Peyer's patch (tissue), 4 donors: ENCODE measurements around the gene SEC11C.

Experiments used
- CTCF ChIP-seq, 6 experiments: fragments of 450-650 bp in 4 of 6; fragments of 200-600 bp in 2 of 6; sonication (generic) in 1 of 6; IDR thresholded peaks; one replicate each; pipeline ENCODE4 v1.5.1; 2017 to 2019; ENCODE audit warnings: antibody characterized with exemption in 6 of 6, mild to moderate bottlenecking in 3 of 6, moderate library complexity in 1 of 6
- POLR2A ChIP-seq, 2 donors: fragments of 450-650 bp; IDR thresholded peaks; one replicate each; pipeline ENCODE4 v1.5.1; 2017; ENCODE audit warnings: antibody characterized with exemption in 2 of 2, mild to moderate bottlenecking in 2 of 2, moderate library complexity in 2 of 2

DNA sequence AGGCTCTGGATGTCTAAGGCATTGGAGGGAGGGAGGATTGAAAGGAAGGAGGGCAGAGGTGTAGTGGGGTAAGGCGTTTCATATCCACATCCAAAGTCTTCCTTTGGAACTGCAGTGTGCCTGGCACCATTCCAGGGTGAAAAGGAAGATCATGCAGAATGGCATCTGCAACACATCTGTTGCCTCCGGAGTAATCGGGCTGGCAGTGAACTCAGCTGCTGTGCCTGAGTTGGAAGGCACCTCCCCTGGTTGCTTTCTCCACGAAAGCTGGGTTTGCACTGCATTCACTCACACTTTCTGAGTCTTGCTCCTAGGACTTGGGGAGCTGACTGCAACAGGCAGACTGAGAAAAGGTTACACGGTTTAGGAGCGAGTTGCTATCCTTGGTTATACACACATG lies 30.3 kb upstream of the SEC11C start:
- no peak for TF ChIP-seq CTCF (IDR thresholded peaks at IDR 0.05)
- no peak for TF ChIP-seq POLR2A (IDR thresholded peaks at IDR 0.05)
